IMR-90 (cell line): ENCODE measurements around the gene NTSR1. TPM values are rescaled to one million over a fixed set of nuclear protein-coding genes. Genes with fewer than 3 reads are reported as not detected.

ENCODE experiments used
- CTCF ChIP-seq: conservative IDR thresholded peaks from 2 replicates; pipeline ENCODE4 v1.5.1; 2012; ENCODE audit warnings: mild to moderate bottlenecking, low read depth, low read length, improper control_type of control experiment
- MAZ ChIP-seq: IDR thresholded peaks from 2 replicates; pipeline ENCODE4 v1.6.1; 2012; ENCODE audit warnings: low read depth, mild to moderate bottlenecking, low read length, improper control_type of control experiment, moderate library complexity, borderline replicate concordance
- RFX5 ChIP-seq: IDR thresholded peaks from 2 replicates; pipeline ENCODE4 v1.8.0; 2012; ENCODE audit warnings: low read depth, mild to moderate bottlenecking, low read length, moderate library complexity
- polyA plus RNA-seq, 3 experiments: library from polyadenylated mRNA; depleted of rRNA; stranded (reverse); fragments of >200 nt; gene quantifications; 2 replicates each; pipeline ENCODE4 v1.2.3, GENCODE V29; 2012; ENCODE audit warnings: low replicate concordance in 1 of 3
- total RNA-seq: library from RNA; depleted of rRNA; stranded (reverse); fragments of >200 nt; gene quantifications from 2 replicates; pipeline ENCODE4 v1.2.3, GENCODE V29; 2012

The NTSR1 gene
- total and polyA plus RNA-seq, 2 of the 4 experiments (the other 2 are of a cell fraction): 0.54 to 1.8 TPM

GRCh38 chr20:62795023-62795761, 86.6 kb downstream of the NTSR1 start (continued):
- TF ChIP-seq RFX5 (no peak), MAZ (no peak), CTCF (no peak)
